GM18861 (cell line): ENCODE results near the gene CTAG1A.
"Not testable (repeated sequence)": the region's sequence is repeated elsewhere in the genome, so short reads cannot be mapped to it uniquely, and the experiment has no call there.

Experiments used
- ATAC-seq: cut with Tn5 transposase; IDR thresholded peaks from one replicate; pipeline ENCODE4 v1.9.1; 2021; ENCODE audit not compliant: unreplicated experiment

CTAG1A gene

DNA sequence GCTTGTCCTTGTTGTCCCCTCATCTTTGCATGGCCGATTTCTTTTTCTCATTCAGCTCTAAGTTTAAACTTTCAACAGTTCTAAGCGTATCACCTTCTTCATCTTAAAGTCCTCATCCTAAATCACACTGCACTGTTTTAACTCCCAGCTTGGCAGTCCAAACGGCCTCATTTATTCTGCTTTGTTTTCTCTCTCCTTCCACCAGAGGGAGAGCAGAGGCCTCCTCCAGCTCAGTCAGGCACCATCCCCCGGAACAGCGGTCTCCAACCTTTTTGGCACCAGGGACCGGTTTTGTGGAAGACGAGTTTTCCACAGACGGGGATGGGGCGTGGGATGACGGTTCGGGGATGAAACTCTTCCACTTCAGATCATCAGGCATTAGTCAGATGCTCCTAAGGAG, 14.6 kb upstream of the CTAG1A start:
- ATAC-seq: not testable (repeated sequence)

DNA sequence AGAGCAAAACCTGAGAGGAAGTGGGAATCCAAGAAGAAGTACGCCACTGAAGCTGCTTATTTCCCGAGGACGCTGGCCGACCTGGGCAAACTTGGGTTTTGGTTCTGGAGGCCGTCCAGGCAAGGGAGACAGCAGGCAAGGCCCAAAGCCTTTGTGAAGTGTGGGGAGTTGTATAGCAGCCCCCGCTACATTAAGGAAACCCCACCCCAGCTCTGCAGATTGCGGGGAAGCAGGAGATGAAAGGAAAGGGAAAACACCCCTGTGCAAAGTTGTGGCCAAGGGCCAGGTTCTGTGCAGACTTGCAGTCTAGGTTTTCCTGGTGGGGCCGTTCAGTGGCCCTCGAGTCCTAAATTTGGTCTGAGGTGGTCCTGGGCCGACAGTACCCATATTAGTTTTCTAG, 11.9 kb upstream of the CTAG1A start:
- not testable (repeated sequence) for ATAC-seq

DNA sequence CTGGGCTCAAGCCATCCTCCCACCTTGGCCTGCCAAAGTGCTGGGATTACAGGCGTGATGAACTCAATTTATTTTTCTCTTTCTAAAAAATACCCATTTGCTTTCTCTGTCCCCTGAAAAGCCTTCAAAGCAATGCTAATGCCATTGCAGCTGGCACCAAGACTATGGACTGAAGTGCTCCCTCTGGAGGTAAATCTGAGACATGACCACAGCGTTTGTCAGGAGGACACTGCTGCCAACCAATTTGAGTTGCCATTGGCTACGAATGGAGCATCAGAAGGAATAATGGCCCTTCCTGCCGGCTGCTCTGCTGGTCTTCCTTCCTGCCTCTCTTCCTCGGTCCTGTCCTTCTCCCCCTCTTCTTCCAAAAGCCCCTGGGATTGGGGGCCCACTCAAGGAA, 9.9 kb upstream of the CTAG1A start:
- not testable (repeated sequence) for ATAC-seq

DNA sequence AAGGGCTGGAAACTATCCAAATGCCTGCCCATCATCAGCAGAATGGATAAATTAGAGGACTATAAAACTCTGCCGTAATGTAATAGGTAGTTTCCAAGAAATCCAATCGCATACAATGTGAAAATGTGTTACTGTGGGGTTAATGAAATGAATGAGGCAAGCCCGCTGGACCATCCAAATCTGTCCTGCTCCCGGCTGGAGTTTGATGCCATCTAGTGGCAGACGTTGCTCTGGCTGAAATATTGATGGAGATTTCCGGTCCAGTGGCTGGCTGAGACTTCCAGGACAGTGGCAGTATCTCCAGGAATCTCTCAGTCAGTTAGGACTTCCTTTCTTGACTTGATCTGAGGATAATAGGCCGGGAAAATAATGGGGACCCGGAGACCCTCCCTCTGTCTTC, 1.9 kb upstream of the CTAG1A start:
- ATAC-seq: not testable (repeated sequence)

DNA sequence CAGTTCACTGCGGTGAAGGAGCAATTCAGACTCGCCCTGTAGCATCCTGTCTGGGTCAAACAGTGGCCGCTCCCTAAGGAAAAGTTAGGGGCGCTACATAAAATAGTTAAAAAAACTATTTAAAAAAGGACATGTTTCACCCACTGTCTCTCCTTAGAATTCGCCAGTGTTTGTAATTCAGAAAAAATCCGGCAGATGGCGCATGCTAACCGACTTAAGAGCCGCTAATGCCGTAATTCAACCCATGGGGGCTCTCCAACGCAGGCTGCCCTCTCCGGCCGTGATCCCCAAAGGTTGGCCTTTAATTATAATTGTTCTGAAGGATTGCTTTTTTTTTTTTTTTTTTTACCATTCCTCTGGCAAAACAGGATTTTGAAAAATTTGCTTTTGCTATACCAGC, 5.5 kb downstream of the CTAG1A start:
- ATAC-seq: not testable (repeated sequence)

DNA sequence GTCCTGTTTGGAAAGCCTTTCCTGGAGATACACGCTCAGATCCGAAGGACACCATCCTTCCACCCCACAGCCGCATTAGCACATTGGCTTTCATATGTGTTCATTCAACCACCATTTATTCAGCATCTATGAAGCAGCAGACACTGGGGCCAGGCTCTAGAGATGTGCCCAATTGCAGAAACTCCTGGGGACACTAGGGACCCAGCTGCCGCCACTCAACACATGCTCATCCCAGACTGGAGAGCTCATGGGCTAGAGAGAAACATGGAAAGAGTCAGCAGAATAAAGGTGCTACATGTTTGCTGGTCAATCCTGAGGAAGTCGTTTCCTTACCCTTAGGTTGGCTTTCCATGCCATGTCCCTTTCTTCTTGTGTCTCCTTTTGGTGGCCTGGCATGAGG, 7.6 kb downstream of the CTAG1A start:
- no peak for ATAC-seq

DNA sequence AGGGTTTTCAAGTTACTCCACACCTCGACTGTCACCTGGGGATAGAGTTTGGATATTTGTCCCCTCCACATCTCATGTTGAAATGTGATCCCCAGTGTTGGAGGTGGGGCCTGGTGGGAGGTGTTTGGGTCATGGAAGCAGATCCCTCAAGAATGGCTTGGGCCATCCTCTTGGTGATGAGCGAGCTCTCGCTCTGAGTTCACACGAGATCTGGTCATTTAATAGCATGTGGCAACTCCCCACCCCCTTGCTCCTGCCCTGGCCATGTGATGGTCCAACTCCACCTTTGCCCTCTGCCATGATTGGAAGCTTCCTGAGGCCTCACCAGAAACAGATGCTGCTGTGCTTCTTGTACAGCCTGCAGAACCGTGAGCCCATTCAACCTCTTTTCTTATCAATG, 8.3 kb downstream of the CTAG1A start:
- ATAC-seq: no peak

DNA sequence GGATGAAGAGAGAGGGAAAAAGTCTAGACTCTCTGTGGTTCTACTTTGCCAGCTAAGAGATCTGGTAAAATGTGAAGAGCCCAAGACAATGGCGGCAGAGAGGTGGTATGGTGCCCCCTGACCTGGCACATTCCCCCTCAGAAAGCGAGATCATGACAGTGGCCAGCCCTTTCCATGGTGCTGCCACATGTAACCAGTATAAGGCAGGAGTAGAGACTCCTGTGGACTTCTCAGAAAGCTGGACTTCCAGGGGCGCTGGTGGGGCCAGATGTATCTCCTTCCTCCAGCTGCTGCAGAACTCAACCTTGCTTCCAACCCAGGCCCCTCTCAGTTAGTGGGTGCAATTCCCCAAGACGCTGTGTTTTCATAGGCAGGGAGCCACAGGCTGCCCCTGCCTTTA, 9.6 kb downstream of the CTAG1A start:
- ATAC-seq: no peak

DNA sequence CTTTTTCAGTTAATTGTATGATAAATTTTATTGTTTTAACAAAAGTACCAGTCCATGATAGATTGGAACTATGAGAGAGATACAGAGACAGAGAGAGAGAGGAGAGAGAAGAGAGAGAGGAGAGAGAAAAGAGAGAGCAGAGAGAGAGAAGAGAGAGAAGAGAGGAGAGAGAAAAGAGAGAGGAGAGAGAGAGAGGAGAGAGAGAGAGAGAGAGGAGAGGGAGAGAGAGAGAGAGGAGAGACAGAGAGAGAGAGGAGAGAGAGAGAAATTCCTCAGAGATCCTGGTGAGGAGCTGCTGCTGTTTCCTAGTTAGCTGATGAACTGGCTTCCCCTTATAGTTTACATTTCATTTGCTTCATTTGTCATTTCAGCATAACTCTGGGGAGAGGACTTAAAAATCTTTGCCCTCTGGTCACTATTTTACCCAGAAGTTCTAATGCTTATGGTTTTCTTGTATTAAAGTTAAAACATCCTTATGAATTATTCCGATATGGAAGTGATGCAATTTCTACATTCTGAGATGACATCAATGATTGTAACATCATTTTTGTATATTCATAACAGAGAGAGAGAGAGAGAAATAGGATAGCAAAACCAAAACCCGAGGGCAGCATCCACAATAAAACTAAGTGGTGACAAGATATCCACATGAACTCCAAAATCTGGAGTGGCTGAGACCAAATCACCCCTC, 10.8 kb downstream of the CTAG1A start:
- ATAC-seq: no peak

DNA sequence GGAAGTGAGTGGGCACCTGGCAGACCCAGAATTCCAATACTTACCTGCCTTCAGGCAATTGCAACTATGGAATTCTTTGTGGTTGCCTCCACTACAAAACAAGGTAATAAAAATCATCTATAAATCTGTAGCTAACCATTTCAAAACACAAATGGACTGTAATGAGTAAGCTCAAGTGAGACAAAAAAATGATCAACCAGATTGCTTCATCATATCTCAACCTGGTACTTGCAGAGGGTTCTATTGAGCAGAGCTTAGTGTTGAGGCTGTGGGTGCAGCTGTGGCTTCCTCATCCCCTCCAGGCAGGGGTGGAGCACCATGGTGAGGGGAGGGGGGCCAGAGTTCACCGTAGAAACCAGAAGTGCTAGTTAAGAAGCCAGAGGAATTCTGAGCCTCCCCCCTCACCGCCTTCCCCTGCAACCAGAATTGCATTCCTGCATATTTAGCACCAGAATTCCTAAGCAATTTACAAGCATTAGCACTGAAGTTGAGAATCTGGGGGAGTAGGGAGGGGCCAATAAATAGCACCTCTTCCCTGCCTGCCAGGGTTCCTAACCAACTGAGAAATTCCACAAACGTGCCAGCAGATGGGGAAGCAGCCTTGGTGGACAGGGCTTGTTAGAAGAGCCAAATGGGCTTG, 11.5 kb downstream of the CTAG1A start:
- no peak for ATAC-seq

DNA sequence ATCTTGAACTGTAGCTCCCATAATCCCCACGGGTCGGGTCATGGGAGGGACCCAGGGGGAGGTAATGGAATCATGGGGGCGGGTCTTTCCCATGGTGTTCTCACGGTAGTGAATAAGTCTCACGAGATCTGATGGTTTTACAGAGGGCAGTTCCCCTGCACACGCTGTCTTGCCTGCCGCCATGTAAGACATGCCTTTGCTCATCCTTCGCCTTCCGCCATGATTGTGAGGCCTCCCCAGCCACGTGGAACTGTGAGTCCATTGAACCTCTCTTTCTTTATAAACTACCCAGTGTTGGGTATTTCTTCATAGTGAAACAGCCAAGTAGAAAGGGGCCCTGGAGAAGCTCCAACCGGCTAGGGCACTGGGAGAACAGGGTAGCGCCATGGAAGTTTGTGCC, 12.3 kb downstream of the CTAG1A start:
- no peak for ATAC-seq

DNA sequence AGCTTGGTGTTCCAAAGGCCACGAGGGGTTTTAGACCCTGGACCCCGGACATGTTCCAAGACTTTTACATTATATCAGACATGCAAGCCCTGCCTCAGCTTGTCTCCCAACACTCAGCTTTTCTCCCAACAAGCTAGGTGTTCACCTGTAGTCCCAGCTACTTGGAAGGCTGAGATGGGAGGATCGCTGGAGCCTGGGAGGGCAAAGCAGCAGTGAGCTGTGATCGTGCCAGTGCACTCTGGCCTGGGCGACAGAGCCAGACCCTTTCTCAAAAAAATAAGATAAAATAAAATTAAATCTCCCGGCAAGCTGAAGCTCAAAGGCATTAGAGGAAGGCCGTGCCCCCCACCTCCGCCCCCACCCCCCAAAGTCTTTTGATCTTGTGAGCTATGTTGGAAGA, 13.7 kb downstream of the CTAG1A start:
- ATAC-seq: no peak

DNA sequence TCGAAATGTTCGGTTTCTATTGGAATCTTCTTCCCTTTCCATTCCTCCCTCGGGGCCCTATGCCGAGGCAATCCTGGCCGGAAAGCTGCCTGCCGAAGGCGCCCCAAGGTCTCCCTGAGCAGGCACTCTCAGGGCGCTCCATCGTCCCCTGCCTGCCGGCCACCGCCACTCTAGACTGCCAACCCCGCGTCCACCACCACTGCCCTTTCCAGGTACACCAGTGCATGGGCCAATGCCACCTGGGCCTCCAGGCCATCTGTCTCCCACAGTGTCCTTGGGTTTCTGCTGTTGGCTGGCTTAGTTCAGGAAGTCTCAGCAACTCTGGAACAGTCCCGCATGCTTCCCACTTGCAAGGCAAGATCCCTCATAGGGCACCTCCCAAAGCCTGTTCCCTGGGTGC, 14.6 kb downstream of the CTAG1A start:
- no peak for ATAC-seq

DNA sequence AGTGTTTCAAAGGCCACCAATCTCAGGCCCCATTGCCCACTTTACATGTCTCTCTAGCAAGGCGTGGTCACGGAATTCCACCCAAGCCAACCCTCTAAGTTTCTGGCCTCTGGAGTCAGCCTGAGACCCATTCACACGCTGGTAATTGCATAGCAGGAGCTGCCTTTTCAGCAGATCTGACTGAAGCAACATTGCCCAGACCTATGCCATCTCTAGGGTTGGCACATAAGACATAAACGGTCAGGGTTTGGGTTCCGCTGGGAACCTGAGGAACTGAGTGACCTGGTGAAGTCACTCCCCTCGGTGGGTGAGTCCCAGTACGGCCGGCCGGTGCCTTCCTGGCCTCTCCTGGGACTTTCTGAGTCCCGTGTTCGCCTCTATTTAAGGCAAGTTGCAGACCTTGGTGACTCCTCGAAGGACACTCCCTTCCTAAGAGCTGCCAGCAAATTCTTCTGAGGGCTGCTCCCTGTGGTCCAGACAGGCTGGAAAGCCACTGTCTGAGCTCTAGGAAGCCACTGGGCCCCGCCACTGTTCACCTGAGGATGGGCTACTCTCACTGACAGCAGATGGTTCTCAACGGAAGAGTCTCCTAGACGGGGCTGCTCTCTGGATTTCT, 15.9 kb downstream of the CTAG1A start:
- ATAC-seq: no peak

DNA sequence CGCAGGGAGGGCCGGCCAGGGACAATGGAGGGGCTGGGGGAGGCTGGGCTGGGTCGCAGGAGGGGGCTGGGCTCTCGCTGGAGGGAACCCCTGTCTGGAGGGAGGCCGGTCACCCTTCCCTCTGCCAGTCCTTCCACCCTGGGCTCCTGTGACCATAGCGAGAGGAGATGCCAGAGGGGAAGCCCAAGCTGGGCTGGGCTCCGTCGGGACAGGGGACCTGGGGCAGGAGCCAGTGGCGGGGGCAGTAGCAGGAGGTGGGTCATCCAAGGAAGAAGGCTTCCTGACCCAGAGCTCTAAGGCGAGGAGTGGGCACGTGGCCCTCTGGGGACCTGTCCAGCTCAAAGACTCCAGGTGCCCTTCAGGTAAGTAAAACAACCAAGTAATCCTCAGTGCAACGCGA, 17.3 kb downstream of the CTAG1A start:
- ATAC-seq: no peak

DNA sequence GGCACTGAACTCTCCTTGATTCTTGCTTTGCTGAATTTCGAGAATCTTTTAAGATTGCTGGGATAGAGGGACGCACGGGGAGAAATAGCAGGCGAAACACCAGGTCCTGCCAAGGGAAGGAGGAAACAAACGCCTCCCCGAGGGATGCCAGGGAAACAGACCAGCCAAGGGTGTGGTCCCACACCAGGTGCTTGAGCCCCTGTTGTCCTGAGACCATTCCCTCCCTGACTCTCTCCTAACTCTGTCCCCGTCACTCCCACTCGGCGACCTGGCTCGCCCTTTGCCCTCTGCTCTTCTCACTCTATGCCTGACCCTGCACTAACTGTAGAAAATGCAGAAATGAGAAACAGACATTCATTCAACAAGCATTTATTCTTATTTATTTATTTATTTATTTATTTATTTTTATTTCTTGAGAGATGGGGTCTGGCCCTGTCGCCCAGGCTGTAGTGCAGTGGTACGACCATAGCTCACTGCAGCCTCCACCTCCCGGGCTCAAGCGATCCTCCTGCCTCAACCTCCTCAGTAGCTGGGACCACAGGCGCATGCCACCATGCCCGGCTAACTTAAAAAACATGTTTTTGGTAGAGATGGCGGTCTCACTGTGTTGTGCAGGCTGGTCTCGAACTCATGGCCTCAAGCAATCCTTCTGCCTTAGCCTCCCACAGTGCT, 18.0 kb downstream of the CTAG1A start:
- ATAC-seq: no peak

DNA sequence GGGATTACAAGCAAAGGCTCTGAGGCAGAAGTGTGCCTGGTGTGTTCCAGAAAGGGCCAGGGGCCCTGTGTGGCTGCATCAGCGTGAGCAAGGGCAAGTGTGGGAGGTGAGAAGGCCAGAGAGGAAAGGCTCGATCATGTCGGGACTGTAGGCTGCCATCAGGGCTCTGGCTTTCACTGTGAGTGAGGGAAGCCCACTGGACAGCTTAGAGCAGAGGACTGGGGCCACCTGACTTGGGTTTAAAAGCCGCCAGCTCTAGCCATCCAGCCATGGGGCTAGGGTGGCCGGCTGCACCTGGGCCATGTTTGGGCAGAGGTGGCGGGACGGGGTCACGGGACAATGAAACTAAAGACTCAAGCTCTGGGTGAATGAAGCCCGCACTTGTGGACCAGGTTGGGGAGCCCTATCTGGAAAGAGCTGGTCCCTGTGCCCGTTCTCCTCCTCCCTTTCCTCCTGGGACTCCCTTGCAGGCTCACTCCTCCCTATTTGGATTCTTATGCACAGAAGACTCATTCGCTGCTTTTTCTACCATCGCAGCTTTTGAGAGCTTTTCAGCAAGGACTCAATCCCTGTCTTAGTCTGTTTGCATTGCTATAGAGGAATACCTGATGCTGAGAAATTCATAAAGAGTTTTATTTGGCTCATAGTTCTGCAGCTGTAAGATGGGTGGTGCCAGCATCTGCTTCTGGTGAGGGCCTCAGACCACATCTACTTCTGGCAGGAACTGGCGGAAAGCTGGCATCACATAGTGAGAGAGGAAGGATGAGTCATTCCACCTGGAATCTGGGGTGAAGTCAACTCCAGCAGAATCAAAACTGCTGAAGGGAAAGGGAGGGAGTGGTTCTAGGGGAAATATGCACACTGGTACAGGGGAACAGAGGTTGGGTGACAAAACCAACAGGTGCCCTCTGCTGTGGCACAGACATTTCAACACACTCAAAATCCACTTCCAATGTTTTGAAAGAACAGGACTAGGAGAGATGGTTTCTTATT, 18.8 kb downstream of the CTAG1A start:
- no peak for ATAC-seq

DNA sequence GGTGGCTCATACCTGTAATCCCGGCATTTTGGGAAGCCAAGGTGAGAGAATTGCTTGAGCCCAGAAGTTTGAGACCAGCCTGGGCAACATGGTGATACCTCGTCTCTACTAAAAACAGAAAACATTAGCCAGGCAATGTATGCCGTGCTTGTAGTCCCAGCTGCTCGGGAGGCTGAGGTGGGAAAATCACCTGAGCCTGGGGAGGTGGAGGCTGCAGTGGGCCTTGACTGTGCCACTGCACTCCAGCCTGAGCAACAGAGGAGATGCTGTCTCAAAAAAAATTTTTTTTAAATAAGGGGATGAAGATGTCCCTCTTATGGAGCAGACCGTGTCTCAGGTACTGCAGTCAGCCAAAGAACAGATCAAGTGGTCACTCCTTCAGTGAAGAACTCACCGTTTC, 20.6 kb downstream of the CTAG1A start:
- no peak for ATAC-seq

DNA sequence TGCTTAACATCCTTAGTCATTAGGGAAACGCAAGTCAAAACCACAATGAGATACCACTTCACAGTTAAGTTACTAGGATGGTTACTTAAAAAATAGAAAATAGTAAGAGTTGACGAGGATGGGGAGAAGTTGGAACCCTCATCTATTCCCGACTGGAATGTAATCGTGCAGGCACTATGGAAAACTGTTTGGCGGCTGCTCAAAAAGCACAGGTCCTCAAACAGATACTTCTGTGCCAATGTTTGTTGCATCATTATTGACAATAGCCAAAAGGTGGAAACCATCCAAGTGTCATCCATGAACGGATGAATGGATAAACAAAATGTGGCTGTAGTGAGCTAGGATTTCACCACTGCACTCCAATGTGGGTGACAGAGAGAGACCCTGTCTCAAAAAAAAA, 22.4 kb downstream of the CTAG1A start:
- no peak for ATAC-seq

DNA sequence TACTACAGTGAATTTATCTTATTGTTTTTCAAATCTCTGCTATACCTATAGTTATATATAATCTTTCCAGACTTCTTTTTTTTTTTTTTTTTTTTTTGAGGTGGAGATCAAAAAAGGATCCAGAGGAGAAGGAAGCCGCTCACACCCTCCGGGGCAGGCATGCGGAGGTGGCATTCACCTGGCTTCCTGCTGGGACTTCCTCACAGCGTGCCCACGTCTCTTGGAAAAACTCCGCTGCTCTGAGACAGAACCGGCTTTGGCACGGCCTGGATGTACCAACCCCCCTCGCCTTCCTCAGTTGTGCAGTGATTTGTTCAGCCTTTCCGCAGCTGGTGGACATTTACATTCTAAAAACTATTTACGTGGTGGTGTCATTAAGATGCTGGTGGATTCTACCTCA, 23.0 kb downstream of the CTAG1A start:
- not testable (repeated sequence) for ATAC-seq

DNA sequence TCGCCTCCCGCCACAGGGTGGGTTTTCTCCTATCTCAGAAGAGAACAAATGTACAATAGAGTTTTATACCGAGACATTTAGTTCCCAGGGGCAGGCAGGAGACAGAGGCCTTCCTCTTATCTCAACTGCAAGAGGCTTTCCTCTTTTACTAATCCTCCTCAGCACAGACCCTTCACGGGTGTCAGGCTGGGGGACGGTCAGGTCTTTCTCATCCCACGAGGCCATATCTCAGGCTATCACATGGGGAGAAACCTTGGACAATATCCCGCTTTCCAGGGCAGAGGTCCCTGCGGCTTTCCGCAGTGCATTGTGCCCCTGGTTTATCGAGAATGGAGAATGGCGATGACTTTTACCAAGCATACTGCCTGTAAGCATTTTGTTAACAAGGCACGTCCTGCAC, 23.9 kb downstream of the CTAG1A start:
- not testable (repeated sequence) for ATAC-seq
